ENCODE data around the gene TIMP1.
A peak's percentile ranks its signal among the peaks of the same experiment; 100 is the strongest.

TIMP1 gene

GRCh38 chrX:47560179-47560933 lies 21.9 kb upstream of the TIMP1 start (continued):
- TF ChIP-seq ZNF488 (tag by site-specific recombination; IDR thresholded peaks at IDR 0.05) (no peak), ZNF2 (tag by site-specific recombination; IDR thresholded peaks at IDR 0.05) (no peak), ZNF394 (tag by site-specific recombination; IDR thresholded peaks at IDR 0.05; ENCODE audit: borderline replicate concordance) (no peak), GFI1B (tag by site-specific recombination; IDR thresholded peaks at IDR 0.05) (no peak), OVOL3 (tag by site-specific recombination; IDR thresholded peaks at IDR 0.05) (no peak), ZNF624 (tag by site-specific recombination; IDR thresholded peaks at IDR 0.05) (no peak), ZNF473 (tag by site-specific recombination; IDR thresholded peaks at IDR 0.05) (no peak), ZNF747 (tag by site-specific recombination; IDR thresholded peaks at IDR 0.05) (no peak), ZNF274 (IDR thresholded peaks at IDR 0.05; ENCODE audit: low read length) (no peak), ZNF274 (tag by site-specific recombination; IDR thresholded peaks at IDR 0.05; ENCODE audit: borderline replicate concordance) (no peak), ZNF354C (tag by site-specific recombination; IDR thresholded peaks at IDR 0.05; ENCODE audit: borderline replicate concordance, low read depth) (no peak), ZNF157 (tag by site-specific recombination; IDR thresholded peaks at IDR 0.05) (no peak)
- TF ChIP-seq, protein P1, sequence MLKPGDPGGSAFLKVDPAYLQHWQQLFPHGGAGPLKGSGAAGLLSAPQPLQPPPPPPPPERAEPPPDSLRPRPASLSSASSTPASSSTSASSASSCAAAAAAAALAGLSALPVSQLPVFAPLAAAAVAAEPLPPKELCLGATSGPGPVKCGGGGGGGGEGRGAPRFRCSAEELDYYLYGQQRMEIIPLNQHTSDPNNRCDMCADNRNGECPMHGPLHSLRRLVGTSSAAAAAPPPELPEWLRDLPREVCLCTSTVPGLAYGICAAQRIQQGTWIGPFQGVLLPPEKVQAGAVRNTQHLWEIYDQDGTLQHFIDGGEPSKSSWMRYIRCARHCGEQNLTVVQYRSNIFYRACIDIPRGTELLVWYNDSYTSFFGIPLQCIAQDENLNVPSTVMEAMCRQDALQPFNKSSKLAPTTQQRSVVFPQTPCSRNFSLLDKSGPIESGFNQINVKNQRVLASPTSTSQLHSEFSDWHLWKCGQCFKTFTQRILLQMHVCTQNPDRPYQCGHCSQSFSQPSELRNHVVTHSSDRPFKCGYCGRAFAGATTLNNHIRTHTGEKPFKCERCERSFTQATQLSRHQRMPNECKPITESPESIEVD (tag by site-specific recombination; IDR thresholded peaks at IDR 0.05), result peak; percentile 79
- TF ChIP-seq, protein P2, sequence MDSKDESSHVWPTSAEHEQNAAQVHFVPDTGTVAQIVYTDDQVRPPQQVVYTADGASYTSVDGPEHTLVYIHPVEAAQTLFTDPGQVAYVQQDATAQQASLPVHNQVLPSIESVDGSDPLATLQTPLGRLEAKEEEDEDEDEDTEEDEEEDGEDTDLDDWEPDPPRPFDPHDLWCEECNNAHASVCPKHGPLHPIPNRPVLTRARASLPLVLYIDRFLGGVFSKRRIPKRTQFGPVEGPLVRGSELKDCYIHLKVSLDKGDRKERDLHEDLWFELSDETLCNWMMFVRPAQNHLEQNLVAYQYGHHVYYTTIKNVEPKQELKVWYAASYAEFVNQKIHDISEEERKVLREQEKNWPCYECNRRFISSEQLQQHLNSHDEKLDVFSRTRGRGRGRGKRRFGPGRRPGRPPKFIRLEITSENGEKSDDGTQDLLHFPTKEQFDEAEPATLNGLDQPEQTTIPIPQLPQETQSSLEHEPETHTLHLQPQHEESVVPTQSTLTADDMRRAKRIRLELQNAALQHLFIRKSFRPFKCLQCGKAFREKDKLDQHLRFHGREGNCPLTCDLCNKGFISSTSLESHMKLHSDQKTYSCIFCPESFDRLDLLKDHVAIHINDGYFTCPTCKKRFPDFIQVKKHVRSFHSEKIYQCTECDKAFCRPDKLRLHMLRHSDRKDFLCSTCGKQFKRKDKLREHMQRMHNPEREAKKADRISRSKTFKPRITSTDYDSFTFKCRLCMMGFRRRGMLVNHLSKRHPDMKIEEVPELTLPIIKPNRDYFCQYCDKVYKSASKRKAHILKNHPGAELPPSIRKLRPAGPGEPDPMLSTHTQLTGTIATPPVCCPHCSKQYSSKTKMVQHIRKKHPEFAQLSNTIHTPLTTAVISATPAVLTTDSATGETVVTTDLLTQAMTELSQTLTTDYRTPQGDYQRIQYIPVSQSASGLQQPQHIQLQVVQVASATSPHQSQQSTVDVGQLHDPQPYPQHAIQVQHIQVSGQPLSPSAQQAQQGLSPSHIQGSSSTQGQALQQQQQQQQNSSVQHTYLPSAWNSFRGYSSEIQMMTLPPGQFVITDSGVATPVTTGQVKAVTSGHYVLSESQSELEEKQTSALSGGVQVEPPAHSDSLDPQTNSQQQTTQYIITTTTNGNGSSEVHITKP (tag by site-specific recombination; IDR thresholded peaks at IDR 0.05), result peak; percentile 60

- no peaks in the 10 kb centered on the region for H3K9me3 ChIP-seq (ENCODE audit: control insufficient read depth, insufficient read depth, low read depth, low read length)
- peak within 1 kb of the TSS; percentile 63 for H3K27ac ChIP-seq (ENCODE audit: extremely low read depth, low read depth, low read length)
- H3K36me3 ChIP-seq (ENCODE audit: control insufficient read depth in 2 of 2, insufficient read depth in 1 of 2, low read length in 2 of 2), result peaks cover 0 to 28% of the 10 kb centered on the region in 2 experiments; a peak in 1 of 3 replicates
- ChIA-PET POLR2A (no interaction called here), CTCF (no interaction called here)
- peak within 1 kb of the TSS; percentile 82 for H3K4me3 ChIP-seq (ENCODE audit: low read depth, low read length)
- no peaks in the 10 kb centered on the region; the same call in 1 of the 2 replicates for H3K4me1 ChIP-seq (ENCODE audit: control insufficient read depth, insufficient read depth, low read length)
- TF ChIP-seq ZNF2 (tag by site-specific recombination; IDR thresholded peaks at IDR 0.05) (peak; percentile 83), WT1 (tag by site-specific recombination; IDR thresholded peaks at IDR 0.05) (peak; percentile 23; the same call in 1 of the 2 replicates), ZBTB1 (tag by site-specific recombination; IDR thresholded peaks at IDR 0.05) (no peak), ZNF555 (tag by site-specific recombination; conservative IDR thresholded peaks at IDR 0.05) (no peak), ZNF324 (tag by site-specific recombination; IDR thresholded peaks at IDR 0.05) (no peak), SP7 (tag by site-specific recombination; IDR thresholded peaks at IDR 0.05) (peak; percentile 79), ZFP41 (tag by site-specific recombination; IDR thresholded peaks at IDR 0.05; ENCODE audit: borderline replicate concordance) (no peak), ZNF692 (tag by site-specific recombination; IDR thresholded peaks at IDR 0.05) (peak; percentile 74), ZNF624 (tag by site-specific recombination; IDR thresholded peaks at IDR 0.05) (no peak), ZNF510 (tag by site-specific recombination; IDR thresholded peaks at IDR 0.05; ENCODE audit: insufficient replicate concordance) (no peak), ZBTB17 (tag by site-specific recombination; IDR thresholded peaks at IDR 0.05) (peak; percentile 81), ZNF391 (tag by site-specific recombination; IDR thresholded peaks at IDR 0.05; ENCODE audit: borderline replicate concordance, low read depth) (peak; percentile 86; the same call in 1 of the 2 replicates), SP3 (tag by site-specific recombination; IDR thresholded peaks at IDR 0.05) (peak; percentile 77), ZSCAN30 (tag by site-specific recombination; IDR thresholded peaks at IDR 0.05) (peak; percentile 52; the same call in 1 of the 2 replicates), ZNF596 (tag by site-specific recombination; IDR thresholded peaks at IDR 0.05) (no peak)
Measured at GRCh38 chrX:47560934-47561658, 21.1 kb upstream of the TIMP1 start, which contains the start of gene ARAF. TSS of gene ARAF (plus strand) at chrX:47561205. CDS start at chrX:47562968, 1,763 bp downstream.
